ENCODE results near the gene GAPDHS. TPM values are rescaled to one million over a fixed set of nuclear protein-coding genes. Genes with fewer than 3 reads are reported as not detected.

Gene GAPDHS
- 0.17 TPM in 1 of 2 replicates, not detected in the other for total RNA-seq

DNA sequence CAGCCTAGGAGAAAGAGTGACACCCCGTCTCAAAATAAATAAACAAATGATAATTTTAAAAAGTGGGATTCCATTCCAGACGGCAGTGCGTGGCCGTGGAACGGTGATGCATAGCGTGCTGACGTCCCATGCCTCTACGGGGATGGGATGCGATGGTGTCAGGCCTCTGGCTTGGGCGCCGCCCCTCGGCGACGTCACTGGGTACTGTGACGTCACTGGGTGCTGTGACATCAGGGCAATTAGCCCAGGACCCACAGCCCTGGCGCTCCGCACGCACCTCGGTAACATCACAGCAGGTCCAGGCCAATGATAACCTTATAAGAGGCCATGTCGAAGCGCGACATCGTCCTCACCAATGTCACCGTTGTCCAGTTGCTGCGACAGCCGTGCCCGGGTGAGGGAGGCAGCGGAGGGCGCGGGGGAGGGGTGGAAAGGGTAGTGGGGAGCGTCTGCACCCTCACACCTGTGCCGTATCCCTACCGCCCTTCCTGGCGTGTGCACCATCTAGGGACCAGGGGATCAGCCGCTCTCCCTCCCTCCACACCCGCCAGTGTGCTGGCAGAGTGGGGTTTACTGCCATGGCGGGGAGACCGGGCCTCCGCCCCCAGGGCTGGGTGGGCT, at the start of gene GAPDHS:
Gene GAPDHS (plus strand): TSS at position 256 of the 621 bp plus-strand sequence. CDS start 72 bp downstream, at position 328.

DNA sequence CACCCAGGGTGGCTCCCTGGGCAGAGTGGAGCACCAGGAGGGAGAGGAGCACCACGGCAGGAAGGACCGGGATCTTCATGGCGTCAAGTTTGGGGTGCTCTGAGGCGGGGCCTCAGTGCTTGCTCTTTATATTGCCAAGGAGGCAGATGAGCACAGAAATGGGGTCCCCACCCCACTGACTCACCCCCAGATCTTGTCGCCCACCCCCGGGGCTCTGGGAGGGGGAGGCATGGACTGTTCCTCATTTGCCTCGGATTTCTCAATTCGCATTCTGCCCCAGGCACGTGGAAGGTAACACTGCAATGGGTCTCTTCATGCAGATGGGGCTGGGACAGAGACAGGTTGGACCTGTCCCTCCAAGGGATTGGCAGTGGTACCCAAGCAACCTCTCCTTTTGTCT, 42.9 kb upstream of the GAPDHS start, which contains the start of gene KRTDAP:
Gene KRTDAP (minus strand): TSS at position 101 of the 400 bp plus-strand sequence. CDS start 22 bp downstream, at position 79.

DNA sequence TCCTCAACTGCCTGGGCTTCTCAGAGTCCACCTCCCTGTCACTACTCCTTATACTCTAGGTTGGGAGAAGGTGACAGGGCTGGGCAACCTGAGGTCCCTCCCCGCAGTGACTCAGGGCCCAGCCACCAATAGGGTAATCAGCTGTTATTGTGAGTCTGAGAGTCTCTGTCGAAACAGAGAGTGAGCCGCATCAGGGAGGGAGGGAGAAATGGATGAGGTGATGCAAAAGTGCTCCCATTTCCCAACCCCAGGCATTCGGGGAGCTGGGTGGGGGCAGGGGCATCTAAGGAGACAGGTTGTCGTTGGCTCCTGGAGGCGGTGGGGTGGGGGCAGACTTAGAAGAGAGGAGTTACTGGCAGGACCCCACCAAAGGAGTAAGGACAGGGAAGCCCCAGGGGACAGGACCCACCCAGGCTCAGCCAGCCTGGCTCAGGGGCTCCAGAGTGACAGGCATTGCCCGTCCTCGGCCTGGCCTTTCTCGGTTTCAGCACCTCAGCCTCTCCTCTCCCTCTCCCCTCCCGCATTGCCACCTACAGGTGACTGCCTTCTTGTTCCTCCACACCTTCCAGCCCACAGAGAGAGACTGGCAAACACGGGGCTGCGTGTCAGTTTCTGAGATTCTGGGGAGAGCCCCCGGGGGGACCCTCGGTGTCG, 19.5 kb upstream of the GAPDHS start, which contains the start of gene DMKN:
Gene DMKN (minus strand): TSS at position 22 of the 654 bp plus-strand sequence. CDS start 174 bp downstream, outside the sequence.

DNA sequence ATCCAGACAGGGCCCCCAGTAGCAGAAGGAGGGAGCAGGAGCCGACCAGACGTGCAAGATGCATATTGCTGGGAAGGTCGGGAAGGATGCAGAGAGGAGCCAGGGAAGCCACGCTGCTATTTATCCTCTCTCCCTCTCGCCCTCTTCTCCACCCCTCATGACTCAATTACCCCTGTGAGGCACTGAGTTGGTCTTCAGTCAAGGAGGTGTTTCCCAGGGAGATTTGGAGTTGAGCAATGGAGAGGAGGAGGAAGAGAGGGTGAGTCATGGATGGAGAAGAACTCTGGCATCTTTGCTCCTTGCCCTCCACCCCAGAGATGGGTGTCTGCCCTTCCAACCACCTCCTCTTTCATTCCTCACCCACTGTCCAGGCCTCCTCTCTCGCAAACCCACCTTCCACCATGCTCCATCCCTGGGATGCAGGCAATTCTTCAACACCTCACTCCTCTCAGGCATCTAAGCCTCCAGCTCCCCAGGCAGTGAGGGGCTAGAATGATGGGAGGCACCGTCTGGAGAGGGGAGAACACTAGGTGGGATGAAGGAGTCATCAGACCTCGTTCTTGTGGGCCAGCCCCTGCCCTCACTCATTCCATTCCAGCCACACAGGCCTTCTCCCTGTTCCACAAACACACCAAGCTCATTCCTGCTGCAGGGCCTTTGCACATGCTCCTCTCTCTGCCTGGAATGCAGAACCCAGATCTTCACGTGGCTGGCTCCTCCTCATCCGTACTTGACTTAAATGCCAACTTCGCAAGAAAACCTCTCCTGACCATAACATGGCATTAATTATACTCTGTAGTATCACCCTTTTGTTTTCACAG, 4.8 kb upstream of the GAPDHS start, which contains the start of gene SBSN:
Gene SBSN (minus strand): TSS at position 94 of the 821 bp plus-strand sequence. CDS start 30 bp downstream, at position 64.

GRCh38 chr19:35545001-35545854, 12.0 kb downstream of the GAPDHS start, which contains the start of gene TMEM147:
TMEM147 (plus strand) TSS chr19:35545626; CDS start chr19:35545740, 114 bp downstream.

GRCh38 chr19:35563207-35563829, 30.1 kb downstream of the GAPDHS start, which contains the start of gene ATP4A:
ATP4A (minus strand) TSS chr19:35563658; CDS start chr19:35563629, 29 bp downstream.

DNA sequence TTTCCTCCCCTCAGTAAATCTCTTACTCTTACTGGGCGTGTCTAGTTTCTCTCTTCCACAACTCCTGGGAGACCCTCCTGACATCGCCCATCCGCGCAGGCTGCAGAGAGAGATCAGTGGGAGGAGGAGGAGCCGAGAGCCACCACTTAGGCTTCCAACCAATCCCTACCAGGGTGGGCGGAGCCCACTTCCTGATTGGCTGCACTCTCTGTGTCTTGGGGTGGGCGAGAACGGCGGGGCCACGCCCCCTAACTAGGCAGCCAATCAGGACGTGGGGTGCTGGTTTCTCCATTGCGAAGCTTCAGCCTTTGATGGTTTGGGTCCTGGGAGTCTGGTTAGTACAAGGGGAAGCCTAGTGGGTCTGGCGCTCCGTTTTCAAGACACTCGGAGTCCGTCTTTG, 52.6 kb downstream of the GAPDHS start, which contains the start of gene PMIS2:
Gene PMIS2 (plus strand): TSS at position 326 of the 400 bp plus-strand sequence. CDS start 87 bp downstream, outside the sequence.

Other genes with a start within 250 kb of the GAPDHS start
- not detected in 2 replicates for gene MAG, start 241.3 kb upstream of the GAPDHS start, total RNA-seq
- gene CD22, start 204.3 kb upstream of the GAPDHS start, total RNA-seq, result not detected in 2 replicates
- not detected in 2 replicates for gene FFAR1, start 185.6 kb upstream of the GAPDHS start, total RNA-seq
- gene FFAR3, start 175.0 kb upstream of the GAPDHS start, total RNA-seq, result not detected in 2 replicates
- not detected in 2 replicates for gene GPR42, start 162.4 kb upstream of the GAPDHS start, total RNA-seq
- gene FFAR2, start 85.2 kb upstream of the GAPDHS start, total RNA-seq, result not detected in 2 replicates
- gene KRTDAP, start 43.0 kb upstream of the GAPDHS start, total RNA-seq, result not detected in 2 replicates
- 6.4 and 13.6 TPM in 2 replicates for gene DMKN, start 19.8 kb upstream of the GAPDHS start, total RNA-seq
- gene SBSN, start 5.1 kb upstream of the GAPDHS start, total RNA-seq, result 2.9 and 10.6 TPM in 2 replicates
- gene TMEM147, start 12.2 kb downstream of the GAPDHS start, total RNA-seq, result 56.6 and 103 TPM in 2 replicates
- gene ATP4A, start 30.2 kb downstream of the GAPDHS start, total RNA-seq, result not detected in 2 replicates
- gene PMIS2, start 52.7 kb downstream of the GAPDHS start, total RNA-seq, result not detected in 2 replicates
- gene HAUS5, start 79.3 kb downstream of the GAPDHS start, total RNA-seq, result 6.6 and 12.2 TPM in 2 replicates
- 53.3 and 62.4 TPM in 2 replicates for gene RBM42, start 95.6 kb downstream of the GAPDHS start, total RNA-seq
- gene ETV2, start 108.3 kb downstream of the GAPDHS start, total RNA-seq, result 0.17 and 0.44 TPM in 2 replicates
- gene COX6B1, start 114.9 kb downstream of the GAPDHS start, total RNA-seq, result 225 and 365 TPM in 2 replicates
- gene UPK1A, start 133.1 kb downstream of the GAPDHS start, total RNA-seq, result not detected in 2 replicates
- not detected in 2 replicates for gene ZBTB32, start 171.1 kb downstream of the GAPDHS start, total RNA-seq
- 9.8 and 10.9 TPM in 2 replicates for gene KMT2B, start 184.5 kb downstream of the GAPDHS start, total RNA-seq
- gene IGFLR1, start 209.0 kb downstream of the GAPDHS start, total RNA-seq, result 0.29 and 1.2 TPM in 2 replicates
- 4.6 and 7.3 TPM in 2 replicates for gene U2AF1L4, start 212.0 kb downstream of the GAPDHS start, total RNA-seq
- 18.4 and 20.2 TPM in 2 replicates for gene PSENEN, start 212.2 kb downstream of the GAPDHS start, total RNA-seq
- 8.0 and 18.5 TPM in 2 replicates for gene LIN37, start 215.1 kb downstream of the GAPDHS start, total RNA-seq
- 125 and 302 TPM in 2 replicates for gene HSPB6, start 223.6 kb downstream of the GAPDHS start, total RNA-seq
- gene PROSER3, start 224.7 kb downstream of the GAPDHS start, total RNA-seq, result 6.1 and 9.9 TPM in 2 replicates
- 5.6 and 10.0 TPM in 2 replicates for gene ARHGAP33, start 242.1 kb downstream of the GAPDHS start, total RNA-seq

Measured in smooth muscle cell of trachea (primary cell).